H54 (cell line): ENCODE results near the gene TRIM50.
"Not testable (repeated sequence)": the region's sequence is repeated elsewhere in the genome, so short reads cannot be mapped to it uniquely, and the experiment has no call there.

Source experiments
- DNase-seq: peaks from one replicate; pipeline ENCODE4 v3.0.0; 2011; ENCODE audit warnings: low spot score, mixed read lengths; ENCODE audit not compliant: insufficient read length
- FAIRE-seq: peaks from 3 replicates; lab custom pipeline; 2011; peaks lifted over from hg19 to GRCh38; lab: Jason Lieb, UNC
- POLR2A ChIP-seq: IDR thresholded peaks from 2 replicates; pipeline ENCODE4 v1.6.1; 2011; ENCODE audit warnings: low read depth, mild to moderate bottlenecking, low read length

The TRIM50 gene

GRCh38 chr7:73340514-73340913 is 12.6 kb upstream of the TRIM50 start:
- no peak for DNase-seq
- TF ChIP-seq POLR2A: no peak
- FAIRE-seq: no peak

GRCh38 chr7:73338321-73338720 is 10.4 kb upstream of the TRIM50 start:
- TF ChIP-seq POLR2A: no peak
- DNase-seq: no peak
- no peak for FAIRE-seq

GRCh38 chr7:73332447-73332846 is 4.6 kb upstream of the TRIM50 start:
- FAIRE-seq (no peak), DNase-seq (no peak)
- no peak for TF ChIP-seq POLR2A

GRCh38 chr7:73330772-73331171 is 2.9 kb upstream of the TRIM50 start:
- TF ChIP-seq POLR2A: no peak
- FAIRE-seq (no peak), DNase-seq (no peak)

- no peak for TF ChIP-seq POLR2A
- no peak for FAIRE-seq
- DNase-seq: no peak
Observed at GRCh38 chr7:73329861-73330581, 2.1 kb upstream of the TRIM50 start.

GRCh38 chr7:73328696-73329095 is 814 bp upstream of the TRIM50 start:
- FAIRE-seq (no peak), DNase-seq (no peak)
- TF ChIP-seq POLR2A: no peak

GRCh38 chr7:73327449-73327848 is 433 bp downstream of the TRIM50 start:
- DNase-seq, FAIRE-seq: not testable (repeated sequence)

GRCh38 chr7:73325424-73325823 is 2.5 kb downstream of the TRIM50 start:
- not testable (repeated sequence) for DNase-seq, FAIRE-seq

- peak; percentile 32 for DNase-seq
- FAIRE-seq: not testable (repeated sequence)
Observed at GRCh38 chr7:73324081-73324845, 3.6 kb downstream of the TRIM50 start.

- not testable (repeated sequence) for FAIRE-seq, DNase-seq
Observed at GRCh38 chr7:73323434-73324080, 4.3 kb downstream of the TRIM50 start.

- not testable (repeated sequence) for FAIRE-seq, DNase-seq
Observed at GRCh38 chr7:73320009-73320408, 7.9 kb downstream of the TRIM50 start.

GRCh38 chr7:73319541-73319940 is 8.3 kb downstream of the TRIM50 start:
- not testable (repeated sequence) for DNase-seq, FAIRE-seq

GRCh38 chr7:73318656-73319204 is 9.2 kb downstream of the TRIM50 start:
- DNase-seq, FAIRE-seq: not testable (repeated sequence)

- no peak for TF ChIP-seq POLR2A
- DNase-seq (no peak), FAIRE-seq (no peak)
Observed at GRCh38 chr7:73316521-73316920, 11.4 kb downstream of the TRIM50 start.
